Esophagus muscularis mucosa (tissue), 4 donors: ENCODE results near the gene DPP9. TPM values are rescaled to one million over a fixed set of nuclear protein-coding genes. Genes with fewer than 3 reads are reported as not detected.

Experiments
- DNase-seq: peaks from one replicate; pipeline ENCODE4 v3.0.0-alpha.2; 2017; ENCODE audit errors: extremely low spot score
- H3K27ac ChIP-seq, 4 donors: fragments of 200-600 bp; sonication (generic); replicated peaks in 1 of 4; 1 replicate in 3 of 4; 2 replicates in 1 of 4; pipeline ENCODE4 v1.5.1; 2016 to 2019; ENCODE audit warnings: mild to moderate bottlenecking in 1 of 4
- H3K27me3 ChIP-seq, 4 donors: fragments of 200-600 bp; sonication (generic); one replicate each; pipeline versions ENCODE4 v1.5.1 to v1.6.0; 2016 to 2019
- H3K36me3 ChIP-seq, 4 donors: fragments of 200-600 bp; sonication (generic); one replicate each; pipeline ENCODE4 v1.5.1; 2016 to 2019
- H3K4me1 ChIP-seq, 4 donors: fragments of 200-600 bp; sonication (generic); one replicate each; pipeline ENCODE4 v1.5.1; 2016 to 2019
- H3K4me3 ChIP-seq, 4 donors: fragments of 200-600 bp; sonication (generic); 1 replicate in 2 of 4; 2 replicates in 2 of 4; pipeline ENCODE4 v1.5.1; 2016 to 2019; ENCODE audit warnings: mild to moderate bottlenecking in 4 of 4, moderate library complexity in 1 of 4
- H3K9me3 ChIP-seq, 4 donors: fragments of 200-600 bp; sonication (generic); 1 replicate in 3 of 4; 2 replicates in 1 of 4; pipeline ENCODE4 v1.5.1; 2016 to 2019
- EP300 ChIP-seq: sonication (generic); formaldehyde crosslinking; IDR thresholded peaks from one replicate; pipeline ENCODE4 v1.6.1; 2017; ENCODE audit warnings: antibody characterized with exemption
- POLR2A ChIP-seq: fragments of 450-650 bp; IDR thresholded peaks from one replicate; pipeline ENCODE4 v1.6.1; 2017; ENCODE audit warnings: antibody characterized with exemption, moderate library complexity, mild to moderate bottlenecking, low read depth
- POLR2AphosphoS5 ChIP-seq, 2 donors: sonication (generic); formaldehyde crosslinking; IDR thresholded peaks; one replicate each; pipeline ENCODE4 v1.6.1; 2017; ENCODE audit warnings: antibody characterized with exemption in 2 of 2
- WGBS: methylation state at CpG from one replicate; pipeline ENCODE4 v1.1.5; 2018; 5-methylcytosine and 5-hydroxymethylcytosine counted together
- intact Hi-C: fragments of 100-400 bp; cut with DNase I; formaldehyde crosslinking; loops from one replicate; pipeline ENCODE4 v1.15.1; 2023
- total RNA-seq, 4 donors: library from RNA; depleted of rRNA; stranded (reverse); fragments of >200 nt; gene quantifications; one replicate each; pipeline versions ENCODE4 v1.1.0 to v1.2.1, GENCODE V29; 2016
- TF ChIP-seq, protein P1 (sequence below), 3 experiments: fragments of 200-600 bp in 2 of 3; fragments of 450-650 bp in 1 of 3; sonication (generic) in 2 of 3; IDR thresholded peaks; one replicate each; pipeline ENCODE4 v1.5.1; 2017 to 2019; ENCODE audit warnings: antibody characterized with exemption in 3 of 3, mild to moderate bottlenecking in 2 of 3, moderate library complexity in 1 of 3

Gene DPP9
- total RNA-seq, 4 donors from 2014 or later: 42.4 to 106 (median 56.0) TPM

GRCh38 chr19:4638828-4639530 lies 84.7 kb downstream of the DPP9 start, which contains the start of gene TNFAIP8L1:
Gene TNFAIP8L1, plus strand, starts transcription at chr19:4639516. Its CDS starts 12,354 bp downstream, at chr19:4651870.
- Histone ChIP-seq H3K36me3 (no peaks in the 10 kb centered on the region), H3K9me3 (no peaks in the 10 kb centered on the region), H3K27ac (peak within 1 kb of the TSS; percentile 71 to 83 (median 82)), H3K27me3 (peaks cover 0 to 8% (median 3%) of the 10 kb centered on the region in 4 donors), H3K4me1 (peaks cover 27 to 62% (median 53%) of the 10 kb centered on the region in 4 donors), H3K4me3 (peak within 1 kb of the TSS; percentile 78 to 88 (median 82))
- intact Hi-C loops: loop anchor here (5.0 kb wide), 2 partner anchors 62 to 82 kb away; partner anchors contain the start of gene SEMA6B
- TF ChIP-seq, protein P1, sequence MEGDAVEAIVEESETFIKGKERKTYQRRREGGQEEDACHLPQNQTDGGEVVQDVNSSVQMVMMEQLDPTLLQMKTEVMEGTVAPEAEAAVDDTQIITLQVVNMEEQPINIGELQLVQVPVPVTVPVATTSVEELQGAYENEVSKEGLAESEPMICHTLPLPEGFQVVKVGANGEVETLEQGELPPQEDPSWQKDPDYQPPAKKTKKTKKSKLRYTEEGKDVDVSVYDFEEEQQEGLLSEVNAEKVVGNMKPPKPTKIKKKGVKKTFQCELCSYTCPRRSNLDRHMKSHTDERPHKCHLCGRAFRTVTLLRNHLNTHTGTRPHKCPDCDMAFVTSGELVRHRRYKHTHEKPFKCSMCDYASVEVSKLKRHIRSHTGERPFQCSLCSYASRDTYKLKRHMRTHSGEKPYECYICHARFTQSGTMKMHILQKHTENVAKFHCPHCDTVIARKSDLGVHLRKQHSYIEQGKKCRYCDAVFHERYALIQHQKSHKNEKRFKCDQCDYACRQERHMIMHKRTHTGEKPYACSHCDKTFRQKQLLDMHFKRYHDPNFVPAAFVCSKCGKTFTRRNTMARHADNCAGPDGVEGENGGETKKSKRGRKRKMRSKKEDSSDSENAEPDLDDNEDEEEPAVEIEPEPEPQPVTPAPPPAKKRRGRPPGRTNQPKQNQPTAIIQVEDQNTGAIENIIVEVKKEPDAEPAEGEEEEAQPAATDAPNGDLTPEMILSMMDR (IDR thresholded peaks at IDR 0.05): no peak
- no peak for TF ChIP-seq POLR2AphosphoS5 (IDR thresholded peaks at IDR 0.05)
- no peak for TF ChIP-seq POLR2A
- TF ChIP-seq EP300: no peak
- DNase-seq: peak; percentile 99
- 3% methylated on average over 25 of the region's 49 CpGs for WGBS

DNA sequence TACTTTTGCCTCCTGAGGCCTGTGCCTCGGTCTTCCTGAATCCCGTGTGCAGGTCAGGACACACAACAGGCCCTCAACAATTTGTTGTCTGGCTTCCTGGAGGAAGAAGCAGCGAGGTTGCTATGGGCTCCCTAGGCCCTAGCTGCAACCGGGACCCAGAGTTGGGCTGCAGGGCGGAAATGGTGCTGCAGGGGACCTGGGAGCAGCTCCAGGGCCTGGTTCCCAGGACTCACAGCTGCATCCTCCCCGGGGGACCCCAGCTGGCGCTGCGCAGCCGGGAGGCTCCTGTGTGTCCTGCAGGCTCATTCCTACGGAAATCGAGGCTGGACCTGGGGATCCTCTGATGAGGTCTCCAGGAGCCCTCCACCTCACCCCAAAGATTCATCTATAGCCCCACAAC lies 85.3 kb downstream of the DPP9 start:
- H3K4me1 ChIP-seq: peaks cover 27 to 62% (median 56%) of the 10 kb centered on the region in 4 donors
- H3K9me3 ChIP-seq: no peaks in the 10 kb centered on the region
- H3K36me3 ChIP-seq: no peaks in the 10 kb centered on the region
- H3K27me3 ChIP-seq: peaks cover 0 to 8% (median 3%) of the 10 kb centered on the region in 4 donors
- no peak for DNase-seq
- no peak overlapping the region for H3K4me3 ChIP-seq
- WGBS: 86% methylated on average over 7 of the region's 11 CpGs
- intact Hi-C loops: loop anchor here (5.0 kb wide), 2 partner anchors 61 to 81 kb away; partner anchors contain the start of gene SEMA6B
- peak overlapping the region; percentile 71 to 83 (median 78) for H3K27ac ChIP-seq
- TF ChIP-seq EP300: no peak
- no peak for TF ChIP-seq POLR2AphosphoS5 (IDR thresholded peaks at IDR 0.05)
- TF ChIP-seq, protein P1 (IDR thresholded peaks at IDR 0.05): no peak
- TF ChIP-seq POLR2A: no peak

DNA sequence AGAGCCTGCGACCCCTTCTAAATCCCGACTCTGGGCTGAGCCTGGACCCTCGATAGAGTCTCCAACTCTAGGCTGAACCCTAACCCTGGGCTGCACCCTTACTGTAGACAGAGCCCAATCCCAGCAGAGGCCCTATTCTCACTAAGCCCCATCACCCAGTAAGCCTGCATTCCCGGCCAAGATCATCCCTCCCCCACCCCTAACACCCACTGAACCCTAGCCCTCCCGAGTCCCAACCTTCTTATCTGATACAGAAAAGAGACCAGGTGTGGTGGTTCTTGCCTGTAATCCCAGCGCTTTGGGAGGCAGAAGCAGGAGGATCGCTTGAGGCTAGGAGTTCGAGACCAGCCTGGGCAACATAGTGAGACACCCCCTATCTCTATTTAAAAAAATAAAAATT lies 86.9 kb downstream of the DPP9 start:
- H3K36me3 ChIP-seq: no peaks in the 10 kb centered on the region
- peak overlapping the region; percentile 55 to 61 (median 58) for H3K4me3 ChIP-seq
- no peak for TF ChIP-seq EP300
- TF ChIP-seq, protein P1 (IDR thresholded peaks at IDR 0.05): no peak
- no peak for TF ChIP-seq POLR2AphosphoS5 (IDR thresholded peaks at IDR 0.05)
- no peak for TF ChIP-seq POLR2A
- peaks cover 0 to 8% (median 3%) of the 10 kb centered on the region in 4 donors for H3K27me3 ChIP-seq
- peaks cover 27 to 59% (median 52%) of the 10 kb centered on the region in 4 donors for H3K4me1 ChIP-seq
- H3K27ac ChIP-seq: peak overlapping the region in 1 of 4 donors; percentile 4
- WGBS: 68% methylated on average over 6 of the region's 8 CpGs
- no peak for DNase-seq
- no peaks in the 10 kb centered on the region for H3K9me3 ChIP-seq
- intact Hi-C loops: loop anchor here (5.0 kb wide), 2 partner anchors 59 to 79 kb away; partner anchors contain the start of gene SEMA6B

- intact Hi-C loops: loop anchor here (5.0 kb wide), 2 partner anchors 59 to 79 kb away; partner anchors contain the start of gene SEMA6B
- DNase-seq: no peak
- Histone ChIP-seq H3K27me3 (peaks cover 0 to 8% (median 3%) of the 10 kb centered on the region in 4 donors), H3K9me3 (no peaks in the 10 kb centered on the region), H3K4me3 (peak overlapping the region; percentile 55 to 61 (median 58)), H3K36me3 (no peaks in the 10 kb centered on the region), H3K27ac (peak overlapping the region in 1 of 4 donors; percentile 4), H3K4me1 (peaks cover 23 to 54% (median 47%) of the 10 kb centered on the region in 4 donors)
- WGBS: 2% methylated on average over 8 of the region's 43 CpGs
- TF ChIP-seq POLR2AphosphoS5 (IDR thresholded peaks at IDR 0.05) (no peak), EP300 (no peak), POLR2A (no peak)
- TF ChIP-seq, protein P1 (IDR thresholded peaks at IDR 0.05): peak in 2 of 3 experiments; percentile 85 to 95
Measured at GRCh38 chr19:4636151-4636717, 87.4 kb downstream of the DPP9 start.
